Fibroblast of lung (primary cell): ENCODE measurements around the gene MCFD2.

Experiments
- EZH2 ChIP-seq: IDR thresholded peaks from 2 replicates; pipeline ENCODE4 v1.5.1; 2012; ENCODE audit warnings: low read length, control low read depth, mild to moderate bottlenecking; ENCODE audit errors: missing control alignments
- TF ChIP-seq, protein P1 (sequence below), 2 donors: IDR thresholded peaks in 1 of 2; conservative IDR thresholded peaks in 1 of 2; 1 replicate in 1 of 2; 2 replicates in 1 of 2; pipeline ENCODE4 v1.5.1; 2011 to 2012; ENCODE audit warnings: low read length in 2 of 2, control low read depth in 1 of 2, inconsistent platforms in 1 of 2, low read depth in 1 of 2, mild to moderate bottlenecking in 1 of 2

DNA sequence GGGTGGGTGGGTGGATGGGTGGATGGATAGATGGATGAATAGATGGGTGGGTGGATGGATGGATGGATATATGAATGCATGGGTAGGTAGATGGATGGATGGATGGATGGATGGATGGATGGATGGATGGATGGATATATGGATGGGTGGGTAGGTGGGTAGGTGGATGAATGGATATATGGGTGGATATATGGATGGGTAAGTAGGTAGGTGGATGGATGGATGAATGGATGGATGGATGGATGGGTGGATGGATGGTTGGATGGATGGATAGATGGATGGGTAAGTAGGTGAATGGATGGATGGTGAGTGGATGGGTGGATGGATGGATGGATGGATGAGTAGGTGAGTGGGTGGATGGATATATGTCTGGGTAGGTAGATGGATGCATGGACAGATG is 36.1 kb downstream of the MCFD2 start:
- TF ChIP-seq, protein P1, sequence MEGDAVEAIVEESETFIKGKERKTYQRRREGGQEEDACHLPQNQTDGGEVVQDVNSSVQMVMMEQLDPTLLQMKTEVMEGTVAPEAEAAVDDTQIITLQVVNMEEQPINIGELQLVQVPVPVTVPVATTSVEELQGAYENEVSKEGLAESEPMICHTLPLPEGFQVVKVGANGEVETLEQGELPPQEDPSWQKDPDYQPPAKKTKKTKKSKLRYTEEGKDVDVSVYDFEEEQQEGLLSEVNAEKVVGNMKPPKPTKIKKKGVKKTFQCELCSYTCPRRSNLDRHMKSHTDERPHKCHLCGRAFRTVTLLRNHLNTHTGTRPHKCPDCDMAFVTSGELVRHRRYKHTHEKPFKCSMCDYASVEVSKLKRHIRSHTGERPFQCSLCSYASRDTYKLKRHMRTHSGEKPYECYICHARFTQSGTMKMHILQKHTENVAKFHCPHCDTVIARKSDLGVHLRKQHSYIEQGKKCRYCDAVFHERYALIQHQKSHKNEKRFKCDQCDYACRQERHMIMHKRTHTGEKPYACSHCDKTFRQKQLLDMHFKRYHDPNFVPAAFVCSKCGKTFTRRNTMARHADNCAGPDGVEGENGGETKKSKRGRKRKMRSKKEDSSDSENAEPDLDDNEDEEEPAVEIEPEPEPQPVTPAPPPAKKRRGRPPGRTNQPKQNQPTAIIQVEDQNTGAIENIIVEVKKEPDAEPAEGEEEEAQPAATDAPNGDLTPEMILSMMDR (conservative IDR thresholded peaks at IDR 0.05 in 1 of 2, IDR thresholded peaks at IDR 0.05 in 1 of 2; ENCODE audit: low read depth in 1 of 2, low read length in 2 of 2) = no peak
- TF ChIP-seq EZH2 = no peak
